Activated CD8-positive, alpha-beta memory T cell treated with anti-CD3 and anti-CD28 coated beads for 4 hours (primary cell): Measurements from ENCODE around the gene HJV.

Source experiments
- DNase-seq, 2 donors: peaks; one replicate each; pipeline ENCODE4 v3.0.0-alpha.2; 2020; ENCODE audit warnings: low read depth in 2 of 2

Gene HJV

DNA sequence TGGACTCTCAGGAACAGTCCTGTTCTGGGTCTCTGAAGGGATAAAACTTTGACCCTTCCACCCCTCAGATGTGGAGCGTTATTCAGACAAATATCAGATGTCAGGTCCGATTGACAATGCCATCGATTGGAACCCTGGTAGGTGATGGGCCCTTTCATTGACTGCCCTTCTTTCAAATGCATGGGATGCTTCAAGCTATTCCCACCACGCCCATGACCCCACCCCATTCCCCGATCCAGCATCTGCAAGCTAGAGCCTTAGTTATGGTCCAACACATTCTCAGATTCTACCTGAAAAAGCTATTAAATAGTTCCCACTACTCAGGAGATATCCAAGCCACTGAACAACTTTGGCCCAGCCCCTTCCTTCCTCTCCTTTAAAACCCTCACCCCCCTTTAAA lies 44.5 kb downstream of the HJV start:
- no peak for DNase-seq

DNA sequence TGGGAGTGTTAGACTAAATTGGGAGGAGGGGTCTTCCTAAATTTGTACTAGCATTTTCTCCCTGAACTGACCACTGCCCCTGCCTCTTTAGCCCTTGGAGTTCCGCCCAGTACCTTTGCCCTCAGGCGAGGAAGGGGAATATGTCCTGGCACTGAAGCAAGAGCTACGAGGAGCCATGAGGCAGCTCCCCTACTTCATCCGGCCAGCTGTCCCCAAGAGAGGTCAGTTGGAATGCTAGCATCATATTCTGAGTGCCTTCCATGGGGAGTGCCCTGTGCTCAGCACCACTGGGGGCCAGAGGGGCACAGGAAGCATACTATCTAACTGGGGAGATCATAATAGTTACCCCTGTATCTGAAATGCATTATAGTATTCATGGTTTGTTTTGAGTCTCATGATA lies 46.3 kb downstream of the HJV start:
- no peak for DNase-seq

DNA sequence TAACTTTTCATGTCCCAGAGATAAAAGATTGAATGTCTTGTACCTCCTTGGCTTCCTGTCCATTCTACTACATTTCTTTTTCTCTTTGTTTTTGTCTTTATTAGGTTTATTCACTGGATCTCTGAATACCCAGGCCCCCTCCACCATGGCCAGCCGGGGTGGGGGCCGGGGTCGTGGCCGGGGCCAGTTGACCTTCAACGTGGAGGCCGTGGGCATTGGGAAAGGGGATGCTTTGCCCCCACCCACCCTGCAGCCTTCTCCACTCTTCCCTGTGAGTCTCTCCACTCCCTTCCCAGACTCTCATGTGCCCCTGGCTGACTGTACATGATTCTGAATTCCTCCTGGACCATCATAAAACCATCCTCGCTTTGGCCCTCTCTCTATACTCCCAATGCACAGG lies 46.8 kb downstream of the HJV start:
- DNase-seq = no peak

DNA sequence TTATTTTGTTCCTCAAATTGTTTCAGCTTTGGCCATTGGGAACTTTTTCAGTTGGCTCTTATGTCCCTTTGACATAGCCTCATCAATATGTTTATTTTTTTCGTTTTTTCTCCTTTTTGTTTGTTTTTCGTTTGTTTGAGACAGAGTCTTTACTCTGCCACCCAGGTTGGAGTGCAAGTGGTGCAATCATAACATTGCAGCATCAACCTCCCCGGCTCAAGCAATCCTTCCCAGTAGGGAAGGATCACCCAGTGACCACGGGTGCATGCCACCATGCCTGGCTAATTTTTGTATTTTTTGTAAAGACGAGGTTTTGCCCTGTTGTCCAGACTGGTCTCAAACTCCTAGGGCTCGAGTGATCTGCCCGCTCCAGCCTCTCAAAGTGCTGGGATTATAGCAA lies 49.0 kb downstream of the HJV start:
- no peak for DNase-seq
